Immature natural killer cell (primary cell): ENCODE data around the gene CYTH3. TPM values are rescaled to one million over a fixed set of nuclear protein-coding genes. Genes with fewer than 3 reads are reported as not detected.
"Not testable (repeated sequence)": the region's sequence is repeated elsewhere in the genome, so short reads cannot be mapped to it uniquely, and the experiment has no call there.

Experiments used
- DNase-seq, 3 donors: peaks; one replicate each; pipeline ENCODE4 v3.0.0; 2022; ENCODE audit warnings: mixed read lengths in 1 of 3
- H3K27ac Mint-ChIP-seq, 6 donors: one replicate each; pipeline ENCODE4 v1.8.0; 2020; ENCODE audit warnings: mixed read lengths in 6 of 6, mild to moderate bottlenecking in 5 of 6, inconsistent platforms in 4 of 6, moderate library complexity in 3 of 6
- H3K27me3 Mint-ChIP-seq, 3 donors: one replicate each; pipeline ENCODE4 v1.8.0; 2020 to 2021; ENCODE audit warnings: low read depth in 3 of 3, mild to moderate bottlenecking in 3 of 3, mixed read lengths in 3 of 3, moderate library complexity in 3 of 3, inconsistent platforms in 1 of 3
- H3K36me3 Mint-ChIP-seq, 3 donors: one replicate each; pipeline ENCODE4 v1.8.0; 2020; ENCODE audit warnings: mixed read lengths in 3 of 3, inconsistent platforms in 2 of 3, mild to moderate bottlenecking in 2 of 3
- H3K4me1 Mint-ChIP-seq, 2 donors: one replicate each; pipeline ENCODE4 v1.8.0; 2020; ENCODE audit warnings: inconsistent platforms in 2 of 2, mild to moderate bottlenecking in 2 of 2, mixed read lengths in 2 of 2, moderate library complexity in 1 of 2
- H3K4me3 Mint-ChIP-seq, 5 donors: one replicate each; pipeline ENCODE4 v1.8.0; 2020; ENCODE audit warnings: mild to moderate bottlenecking in 5 of 5, mixed read lengths in 5 of 5, inconsistent platforms in 3 of 5, moderate library complexity in 3 of 5
- H3K9me3 Mint-ChIP-seq, 6 donors: one replicate each; pipeline ENCODE4 v1.8.0; 2020; ENCODE audit warnings: mild to moderate bottlenecking in 6 of 6, mixed read lengths in 6 of 6, inconsistent platforms in 4 of 6, moderate library complexity in 3 of 6
- polyA plus RNA-seq, 3 donors: library from polyadenylated mRNA; unstranded; fragments of 300-500 nt; fragmentation: Illumina TruSeq; gene quantifications; one replicate each; pipeline ENCODE4 v1.2.3, GENCODE V29; 2021

Gene CYTH3
- polyA plus RNA-seq = 10 to 100 TPM in 1 of 3 donors, 1 to 10 TPM in 2; 1.2 to 19.3 (median 5.8) TPM

GRCh38 chr7:6272481-6273323, at the start of gene CYTH3:
Gene CYTH3 (minus strand): TSS chr7:6272624. CDS start chr7:6272507, 117 bp downstream.
- peaks cover 2 to 12% (median 11%) of the 10 kb centered on the region in 3 donors for H3K27me3 Mint-ChIP-seq
- peak; percentile 87 to 90 (median 89) for DNase-seq

GRCh38 chr7:6320791-6321190, 48.4 kb upstream of the CYTH3 start:
- Mint-ChIP-seq H3K36me3 (no peaks in the 10 kb centered on the region), H3K27ac (no peak overlapping the region), H3K27me3 (peaks cover 0 to 4% (median 2%) of the 10 kb centered on the region in 3 donors), H3K4me3 (no peak overlapping the region), H3K4me1 (peaks cover 3 to 14% of the 10 kb centered on the region in 2 donors), H3K9me3 (no peaks in the 10 kb centered on the region)
- DNase-seq = no peak

More at GRCh38 chr7:6272481-6273323, at the start of gene CYTH3:
- H3K9me3 Mint-ChIP-seq = no peaks in the 10 kb centered on the region
- no peaks in the 10 kb centered on the region for H3K36me3 Mint-ChIP-seq
- H3K4me1 Mint-ChIP-seq = peaks cover 30 to 46% of the 10 kb centered on the region in 2 donors
- peak within 1 kb of the TSS; percentile 66 to 92 (median 86) for H3K27ac Mint-ChIP-seq
- H3K4me3 Mint-ChIP-seq = peak within 1 kb of the TSS; percentile 86 to 96 (median 92)

GRCh38 chr7:6317797-6318438, 45.5 kb upstream of the CYTH3 start:
- Mint-ChIP-seq H3K27me3 (peaks cover 0 to 3% (median 0%) of the 10 kb centered on the region in 3 donors), H3K9me3 (no peaks in the 10 kb centered on the region), H3K36me3 (no peaks in the 10 kb centered on the region), H3K4me1 (peaks cover 1 to 10% of the 10 kb centered on the region in 2 donors), H3K4me3 (peak overlapping the region in 1 of 5 donors; percentile 30), H3K27ac (peak overlapping the region in 1 of 6 donors; percentile 26)
- DNase-seq = no peak

- Mint-ChIP-seq H3K27ac (no peak overlapping the region), H3K4me1 (peaks cover 1 to 8% of the 10 kb centered on the region in 2 donors), H3K9me3 (no peaks in the 10 kb centered on the region), H3K27me3 (peaks cover 0 to 3% (median 0%) of the 10 kb centered on the region in 3 donors), H3K4me3 (no peak overlapping the region), H3K36me3 (no peaks in the 10 kb centered on the region)
- DNase-seq = no peak
These were observed 43.8 kb upstream of the CYTH3 start for GRCh38 chr7:6316226-6316625.

- Mint-ChIP-seq H3K9me3 (no peaks in the 10 kb centered on the region), H3K36me3 (no peaks in the 10 kb centered on the region), H3K27ac (no peak overlapping the region), H3K4me1 (peaks cover 1 to 8% of the 10 kb centered on the region in 2 donors), H3K4me3 (no peak overlapping the region), H3K27me3 (peaks cover 0 to 3% (median 0%) of the 10 kb centered on the region in 3 donors)
- no peak for DNase-seq
These were observed 43.3 kb upstream of the CYTH3 start for GRCh38 chr7:6315746-6316145.

- H3K36me3 Mint-ChIP-seq = no peaks in the 10 kb centered on the region
- H3K9me3 Mint-ChIP-seq = no peaks in the 10 kb centered on the region
- H3K27me3 Mint-ChIP-seq = peaks cover 0 to 2% (median 1%) of the 10 kb centered on the region in 3 donors
- no peak for DNase-seq
- H3K27ac Mint-ChIP-seq = no peak overlapping the region
- H3K4me3 Mint-ChIP-seq = no peak overlapping the region
- no peaks in the 10 kb centered on the region for H3K4me1 Mint-ChIP-seq
These were observed 38.0 kb upstream of the CYTH3 start for GRCh38 chr7:6310271-6310993.

GRCh38 chr7:6307762-6308161, 35.3 kb upstream of the CYTH3 start:
- Mint-ChIP-seq H3K4me3 (no peak overlapping the region), H3K27ac (peak overlapping the region in 1 of 6 donors; percentile 13), H3K27me3 (peaks cover 0 to 3% (median 2%) of the 10 kb centered on the region in 3 donors), H3K36me3 (no peaks in the 10 kb centered on the region), H3K9me3 (no peaks in the 10 kb centered on the region), H3K4me1 (no peaks in the 10 kb centered on the region)
- DNase-seq = no peak

GRCh38 chr7:6306471-6306870, 34.0 kb upstream of the CYTH3 start:
- no peaks in the 10 kb centered on the region for H3K36me3 Mint-ChIP-seq
- DNase-seq = no peak
- no peak overlapping the region for H3K4me3 Mint-ChIP-seq
- no peak overlapping the region for H3K27ac Mint-ChIP-seq
- no peaks in the 10 kb centered on the region for H3K4me1 Mint-ChIP-seq
- H3K9me3 Mint-ChIP-seq = no peaks in the 10 kb centered on the region
- peaks cover 0 to 3% (median 2%) of the 10 kb centered on the region in 3 donors for H3K27me3 Mint-ChIP-seq

GRCh38 chr7:6305330-6305729, 32.9 kb upstream of the CYTH3 start:
- Mint-ChIP-seq H3K4me1 (no peaks in the 10 kb centered on the region), H3K27ac (no peak overlapping the region), H3K9me3 (no peaks in the 10 kb centered on the region), H3K36me3 (no peaks in the 10 kb centered on the region), H3K27me3 (peaks cover 0 to 3% (median 2%) of the 10 kb centered on the region in 3 donors), H3K4me3 (no peak overlapping the region)
- DNase-seq = no peak

GRCh38 chr7:6301446-6301845, 29.0 kb upstream of the CYTH3 start:
- not testable (repeated sequence) for H3K4me3 Mint-ChIP-seq, H3K9me3 Mint-ChIP-seq, H3K27me3 Mint-ChIP-seq, H3K36me3 Mint-ChIP-seq, H3K27ac Mint-ChIP-seq, H3K4me1 Mint-ChIP-seq, DNase-seq

- no peaks in the 10 kb centered on the region for H3K36me3 Mint-ChIP-seq
- no peaks in the 10 kb centered on the region for H3K9me3 Mint-ChIP-seq
- H3K4me3 Mint-ChIP-seq = no peak overlapping the region
- H3K27me3 Mint-ChIP-seq = peaks cover 0 to 6% (median 2%) of the 10 kb centered on the region in 3 donors
- no peak for DNase-seq
- no peak overlapping the region for H3K27ac Mint-ChIP-seq
- no peaks in the 10 kb centered on the region for H3K4me1 Mint-ChIP-seq
These were observed 27.4 kb upstream of the CYTH3 start for GRCh38 chr7:6299774-6300173.

GRCh38 chr7:6294839-6295238, 22.4 kb upstream of the CYTH3 start:
- peaks cover 0 to 3% (median 0%) of the 10 kb centered on the region in 3 donors for H3K27me3 Mint-ChIP-seq
- no peaks in the 10 kb centered on the region for H3K9me3 Mint-ChIP-seq
- no peaks in the 10 kb centered on the region for H3K36me3 Mint-ChIP-seq
- no peak overlapping the region for H3K4me3 Mint-ChIP-seq
- no peak for DNase-seq
- no peak overlapping the region for H3K27ac Mint-ChIP-seq
- no peaks in the 10 kb centered on the region for H3K4me1 Mint-ChIP-seq

- no peak overlapping the region for H3K27ac Mint-ChIP-seq
- H3K9me3 Mint-ChIP-seq = no peaks in the 10 kb centered on the region
- DNase-seq = no peak
- H3K4me1 Mint-ChIP-seq = no peaks in the 10 kb centered on the region
- no peaks in the 10 kb centered on the region for H3K36me3 Mint-ChIP-seq
- H3K27me3 Mint-ChIP-seq = peaks cover 0 to 5% (median 0%) of the 10 kb centered on the region in 3 donors
- no peak overlapping the region for H3K4me3 Mint-ChIP-seq
These were observed 20.8 kb upstream of the CYTH3 start for GRCh38 chr7:6293202-6293601.

- H3K27me3 Mint-ChIP-seq, H3K9me3 Mint-ChIP-seq, DNase-seq, H3K4me1 Mint-ChIP-seq, H3K36me3 Mint-ChIP-seq, H3K4me3 Mint-ChIP-seq: not testable (repeated sequence)
- H3K27ac Mint-ChIP-seq = peak overlapping the region in 1 of 6 donors; percentile 57
These were observed 19.5 kb upstream of the CYTH3 start for GRCh38 chr7:6291941-6292340.
